ENCODE data around the gene DAGLB.

DNA sequence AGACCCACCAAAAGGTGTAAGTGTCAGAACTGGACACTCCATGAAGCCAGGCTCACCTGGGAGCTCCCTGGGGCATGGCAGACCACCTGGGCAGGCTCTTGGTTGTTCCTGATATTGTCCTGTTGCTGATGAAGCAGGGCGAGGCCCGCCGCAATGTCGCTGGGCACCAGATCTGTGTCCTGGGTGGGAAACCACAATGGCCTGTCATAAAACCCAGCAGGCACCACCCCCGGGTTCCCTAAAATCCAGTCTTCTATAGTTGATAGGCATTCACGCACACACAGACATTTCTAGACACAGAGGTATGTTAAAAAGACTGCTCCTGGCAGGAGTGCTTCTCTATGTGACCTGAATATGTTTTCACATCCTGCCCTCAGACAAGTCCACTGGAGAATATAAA lies 15.0 kb downstream of the DAGLB start:
- TF ChIP-seq POLR2A (IDR thresholded peaks at IDR 0.05; ENCODE audit: low read length) (no peak), GATA1 (IDR thresholded peaks at IDR 0.05; ENCODE audit: low read depth, low read length) (no peak)

Measured in erythroblast (primary cell).